Activated CD4-positive, alpha-beta memory T cell treated with anti-CD3 and anti-CD28 coated beads, Interleukin-2, amount 10 ng/mL, durations not matched to agents 7 days and 5 days (primary cell): Measurements from ENCODE around the gene SLC38A2. TPM values are rescaled to one million over a fixed set of nuclear protein-coding genes. Genes with fewer than 3 reads are reported as not detected.
A peak's percentile ranks its signal among the peaks of the same experiment; 100 is the strongest.

Experiments used
- CTCF ChIA-PET: fragments of 350-600 bp; sonication (Branson Sonifier 250); formaldehyde crosslinking; loops from one replicate; lab custom pipeline; 2021; ENCODE audit warnings: antibody characterized with exemption, inconsistent platforms; lab: Charles Lee
- POLR2A ChIA-PET: fragments of 350-600 bp; sonication (Branson Sonifier 250); formaldehyde crosslinking; loops from one replicate; lab custom pipeline; 2021; ENCODE audit warnings: antibody characterized with exemption; lab: Charles Lee
- DNase-seq: peaks from one replicate; pipeline ENCODE4 v3.0.0-alpha.2; 2020
- H3K27ac Mint-ChIP-seq: one replicate; pipeline ENCODE4 v1.8.0; 2021; ENCODE audit warnings: mild to moderate bottlenecking, mixed read lengths
- H3K27me3 Mint-ChIP-seq: one replicate; pipeline ENCODE4 v1.8.0; 2021; ENCODE audit warnings: mixed read lengths
- H3K36me3 Mint-ChIP-seq: one replicate; pipeline ENCODE4 v1.8.0; 2021; ENCODE audit warnings: low read depth, mixed read lengths
- H3K4me1 Mint-ChIP-seq: one replicate; pipeline ENCODE4 v1.8.0; 2021; ENCODE audit warnings: mixed read lengths
- H3K4me3 Mint-ChIP-seq: one replicate; pipeline ENCODE4 v1.8.0; 2021; ENCODE audit warnings: mild to moderate bottlenecking, mixed read lengths
- H3K9me3 Mint-ChIP-seq: one replicate; pipeline ENCODE4 v1.8.0; 2021; ENCODE audit warnings: mixed read lengths
- total RNA-seq, 2 experiments: library from RNA; stranded (reverse); gene quantifications; one replicate each; pipeline ENCODE4 v1.2.3, GENCODE V29; 2021

SLC38A2 gene
- total RNA-seq, 2 experiments from 2014 or later: 265 to 267 TPM

DNA sequence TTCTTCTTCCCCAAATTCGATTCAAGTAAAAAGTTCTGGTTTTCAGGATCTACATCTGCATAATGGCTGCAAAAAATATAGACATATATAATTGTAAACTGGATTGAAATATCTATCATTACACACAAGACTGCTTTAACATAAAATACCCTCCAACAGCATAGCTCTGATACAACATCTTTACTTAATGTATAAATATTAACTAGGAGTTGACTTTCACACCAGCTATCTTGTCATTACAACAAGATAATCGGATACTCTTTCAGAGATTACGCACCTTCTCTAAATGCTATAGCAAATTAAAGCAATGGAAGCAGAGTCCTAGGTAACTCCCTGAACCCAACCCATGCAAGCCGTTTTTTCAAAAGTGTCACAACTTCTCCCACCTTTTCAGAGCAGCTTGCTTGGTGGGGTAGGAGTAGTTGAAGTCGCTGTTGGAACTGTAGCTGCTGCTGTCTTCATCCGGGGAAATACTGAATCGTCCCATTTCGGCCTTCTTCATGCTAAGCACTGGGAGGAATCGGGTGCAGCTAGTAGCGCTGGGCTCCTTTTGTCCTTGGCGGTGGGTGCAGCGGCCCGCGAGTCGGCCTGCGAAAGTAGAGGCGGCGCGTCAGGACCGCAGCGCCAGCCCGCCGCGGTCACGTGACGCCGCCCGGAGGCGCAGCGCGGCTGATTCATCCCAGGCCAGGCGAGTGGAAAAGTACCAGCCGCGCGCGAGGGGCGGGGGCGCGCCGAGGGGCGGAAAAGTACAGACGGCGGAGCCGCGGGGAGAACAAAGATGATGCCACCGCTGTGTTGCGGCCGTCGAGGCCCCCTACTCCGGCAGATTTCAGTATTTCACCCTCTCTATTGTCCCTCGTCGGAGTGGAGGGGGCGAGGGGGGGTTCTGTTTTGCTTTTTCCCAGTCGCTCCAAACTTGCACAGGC is 1.5 kb downstream of the SLC38A2 start:
- H3K4me3 Mint-ChIP-seq: peak overlapping the region; percentile 91
- H3K27me3 Mint-ChIP-seq: no peaks in the 10 kb centered on the region
- peaks cover 62% of the 10 kb centered on the region for H3K36me3 Mint-ChIP-seq
- ChIA-PET CTCF (interaction anchor here (0.6 to 2.3 kb wide), 7 partner anchors 9 to 290 kb away, joined by 3 to 8 read pairs (median 4); partner anchors contain the start of gene SLC38A1), POLR2A (interaction anchor here (0.8 to 6.7 kb wide), 37 partner anchors 8 to 846 kb away, joined by 3 to 101 read pairs (median 5); partner anchors contain the start of genes SCAF11 and SLC38A1)
- H3K27ac Mint-ChIP-seq: peak overlapping the region; percentile 99
- H3K9me3 Mint-ChIP-seq: no peaks in the 10 kb centered on the region
- peak; percentile 94 for DNase-seq
- H3K4me1 Mint-ChIP-seq: peaks cover 67% of the 10 kb centered on the region

- Mint-ChIP-seq H3K9me3 (no peaks in the 10 kb centered on the region), H3K4me3 (peak overlapping the region; percentile 91), H3K27ac (peak overlapping the region; percentile 99), H3K36me3 (peaks cover 69% of the 10 kb centered on the region), H3K27me3 (no peaks in the 10 kb centered on the region), H3K4me1 (peaks cover 70% of the 10 kb centered on the region)
- CTCF ChIA-PET: interaction anchor here (0.6 to 2.3 kb wide), 6 partner anchors 8 to 287 kb away, joined by 3 to 8 read pairs (median 4); no protein-coding TSS in a partner anchor
- POLR2A ChIA-PET: interaction anchor here (0.8 to 6.7 kb wide), 23 partner anchors 7 to 380 kb away, joined by 3 to 101 read pairs (median 7); partner anchors contain the start of genes SCAF11 and SLC38A1
- DNase-seq: no peak
These were observed 2.2 kb downstream of the SLC38A2 start for GRCh38 chr12:46370380-46370734.

DNA sequence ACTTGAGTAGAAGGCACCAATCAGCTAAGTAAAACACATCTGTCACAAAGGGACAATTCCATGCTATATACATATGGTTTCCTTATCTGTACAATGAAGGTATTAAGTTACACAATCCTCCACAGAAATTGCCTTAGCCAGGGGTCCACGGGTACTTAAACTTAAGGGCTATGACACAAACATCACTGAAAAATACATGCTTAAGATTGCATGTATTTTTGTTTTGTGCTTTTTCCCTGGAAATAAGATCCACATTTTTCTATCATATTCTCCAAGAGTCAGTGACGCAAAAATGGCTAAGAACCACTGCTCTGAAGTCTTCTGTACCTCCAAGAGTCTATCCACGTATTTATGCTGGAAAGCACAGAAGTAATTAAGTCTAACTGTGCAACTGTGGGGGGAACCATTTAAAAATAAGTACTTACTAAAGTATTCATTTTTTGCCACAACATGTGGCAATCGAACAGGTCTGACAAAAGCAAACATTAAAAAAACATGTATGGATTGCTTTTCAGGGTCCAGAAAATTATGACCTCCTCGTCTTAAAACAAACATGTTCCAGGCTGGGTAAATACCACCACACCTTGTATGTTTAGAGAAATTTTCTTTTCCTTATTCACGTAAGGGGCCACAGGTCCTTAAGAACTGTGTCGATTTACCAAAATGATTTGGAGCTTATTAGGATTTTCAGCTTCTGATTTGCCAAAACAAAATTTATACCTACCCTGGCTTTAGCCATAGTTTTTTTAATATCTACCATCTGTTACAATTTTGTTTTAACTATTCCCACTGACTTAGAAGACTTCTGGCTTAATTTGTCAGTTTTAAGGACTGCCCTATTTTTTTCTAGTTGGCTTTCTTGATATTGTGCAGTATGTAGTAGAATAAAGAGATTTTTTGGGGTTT is 2.8 kb downstream of the SLC38A2 start:
- Mint-ChIP-seq H3K36me3 (peaks cover 75% of the 10 kb centered on the region), H3K4me1 (peaks cover 72% of the 10 kb centered on the region), H3K27me3 (no peaks in the 10 kb centered on the region), H3K4me3 (peak overlapping the region; percentile 91), H3K9me3 (no peaks in the 10 kb centered on the region), H3K27ac (peak overlapping the region; percentile 99)
- CTCF ChIA-PET: interaction anchor here (1.0 to 1.2 kb wide), 2 partner anchors 8 to 245 kb away, joined by 3 to 5 read pairs; no protein-coding TSS in a partner anchor
- POLR2A ChIA-PET: interaction anchor here (1.1 to 6.7 kb wide), 17 partner anchors 8 to 379 kb away, joined by 3 to 101 read pairs (median 13); partner anchors contain the start of genes SCAF11 and SLC38A1
- DNase-seq: no peak

GRCh38 chr12:46369095-46369473 is 3.5 kb downstream of the SLC38A2 start:
- peak overlapping the region; percentile 38 for H3K27ac Mint-ChIP-seq
- POLR2A ChIA-PET: interaction anchor here (1.4 to 6.7 kb wide), 10 partner anchors 10 to 307 kb away, joined by 3 to 63 read pairs (median 10); no protein-coding TSS in a partner anchor
- H3K4me1 Mint-ChIP-seq: peaks cover 69% of the 10 kb centered on the region
- no peak for DNase-seq
- H3K27me3 Mint-ChIP-seq: no peaks in the 10 kb centered on the region
- CTCF ChIA-PET: interaction anchor here (1.0 kb wide), 1 partner anchor 244 kb away, joined by 3 read pairs; no protein-coding TSS in a partner anchor
- H3K36me3 Mint-ChIP-seq: peaks cover 79% of the 10 kb centered on the region
- peak overlapping the region; percentile 91 for H3K4me3 Mint-ChIP-seq
- no peaks in the 10 kb centered on the region for H3K9me3 Mint-ChIP-seq

GRCh38 chr12:46368684-46369083 is 3.9 kb downstream of the SLC38A2 start:
- peak overlapping the region; percentile 91 for H3K4me3 Mint-ChIP-seq
- no peaks in the 10 kb centered on the region for H3K27me3 Mint-ChIP-seq
- H3K36me3 Mint-ChIP-seq: peaks cover 83% of the 10 kb centered on the region
- CTCF ChIA-PET: interaction anchor here (1.5 kb wide), 1 partner anchor 243 kb away, joined by 4 read pairs; no protein-coding TSS in a partner anchor
- H3K4me1 Mint-ChIP-seq: peaks cover 69% of the 10 kb centered on the region
- peak overlapping the region; percentile 15 for H3K27ac Mint-ChIP-seq
- DNase-seq: no peak
- no peaks in the 10 kb centered on the region for H3K9me3 Mint-ChIP-seq
- POLR2A ChIA-PET: interaction anchor here (1.1 to 6.7 kb wide), 9 partner anchors 12 to 151 kb away, joined by 3 to 63 read pairs (median 5); partner anchors contain the start of gene SLC38A1

DNA sequence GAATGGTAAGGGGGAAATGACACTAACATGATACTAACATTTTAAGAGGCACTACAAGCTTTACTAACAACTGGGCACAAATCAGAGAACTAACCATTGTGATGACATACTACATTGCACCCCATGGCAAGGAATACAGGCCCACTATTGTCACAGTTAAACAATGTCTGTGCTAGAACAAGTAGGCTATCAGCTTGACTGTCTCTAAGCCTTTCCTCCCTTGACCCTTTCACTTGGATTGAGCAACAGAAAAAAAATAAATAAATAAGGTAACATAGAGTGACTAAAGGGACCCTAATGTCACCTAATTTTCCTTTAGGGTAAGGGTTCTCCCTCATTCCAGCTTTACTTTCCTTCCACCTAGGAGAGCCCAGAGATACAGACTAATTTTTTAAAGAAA is 4.4 kb downstream of the SLC38A2 start:
- CTCF ChIA-PET: interaction anchor here (1.1 to 1.5 kb wide), 3 partner anchors 12 to 293 kb away, joined by 3 to 4 read pairs (median 4); no protein-coding TSS in a partner anchor

DNA sequence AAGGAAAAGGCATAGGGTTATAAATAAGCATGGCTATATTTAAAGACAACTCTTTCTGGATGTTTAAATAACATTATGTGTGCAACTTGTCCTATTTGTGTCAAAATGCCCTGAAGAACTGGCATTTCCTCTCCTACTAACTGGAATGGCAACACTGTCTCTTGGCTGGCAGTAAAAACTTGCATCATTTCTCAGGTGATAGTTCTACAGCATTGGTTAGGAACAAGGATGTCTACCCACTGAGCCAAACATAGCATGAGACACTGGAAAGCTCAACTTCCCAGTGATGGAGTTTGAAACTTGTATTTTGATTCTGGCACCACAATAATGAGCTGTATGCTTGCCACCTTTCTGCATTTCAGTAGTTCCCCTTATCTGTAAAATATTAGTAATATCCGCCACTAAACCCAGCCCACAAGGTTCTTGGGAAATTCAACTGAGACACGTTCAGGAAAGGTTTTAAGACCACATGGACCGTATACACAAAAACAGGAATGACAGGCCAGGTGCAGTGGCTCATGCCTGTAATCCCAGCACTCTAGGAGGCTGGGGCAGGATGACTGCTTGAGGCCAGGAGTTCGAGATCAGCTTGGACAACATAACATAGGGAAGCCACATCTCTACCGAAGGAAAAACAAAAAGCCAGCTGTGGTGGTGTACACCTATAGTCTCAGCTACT is 5.1 kb downstream of the SLC38A2 start:
- Mint-ChIP-seq H3K27me3 (no peaks in the 10 kb centered on the region), H3K9me3 (no peaks in the 10 kb centered on the region), H3K27ac (peak overlapping the region; percentile 15), H3K4me3 (peak overlapping the region; percentile 91), H3K4me1 (peaks cover 78% of the 10 kb centered on the region), H3K36me3 (peaks cover 95% of the 10 kb centered on the region)
- DNase-seq: no peak
- ChIA-PET POLR2A (interaction anchor here (0.8 to 6.7 kb wide), 12 partner anchors 11 to 156 kb away, joined by 3 to 63 read pairs (median 4); partner anchors contain the start of gene SLC38A1), CTCF (interaction anchor here (1.1 to 1.5 kb wide), 3 partner anchors 11 to 294 kb away, joined by 3 to 4 read pairs (median 4); no protein-coding TSS in a partner anchor)

More for the DNA sequence above, 4.4 kb downstream of the SLC38A2 start:
- Mint-ChIP-seq H3K27me3 (no peaks in the 10 kb centered on the region), H3K9me3 (no peaks in the 10 kb centered on the region), H3K36me3 (peaks cover 89% of the 10 kb centered on the region), H3K27ac (peak overlapping the region; percentile 15), H3K4me3 (peak overlapping the region; percentile 91), H3K4me1 (peaks cover 72% of the 10 kb centered on the region)
- POLR2A ChIA-PET: interaction anchor here (0.9 to 6.7 kb wide), 9 partner anchors 11 to 156 kb away, joined by 3 to 63 read pairs (median 5); partner anchors contain the start of gene SLC38A1
- no peak for DNase-seq

- no peak overlapping the region for H3K4me3 Mint-ChIP-seq
These were observed 5.8 kb downstream of the SLC38A2 start for GRCh38 chr12:46366771-46367170.

GRCh38 chr12:46365951-46366379 is 6.6 kb downstream of the SLC38A2 start:
- DNase-seq: no peak
- ChIA-PET POLR2A (interaction anchor here (0.9 to 2.0 kb wide), 4 partner anchors 10 to 151 kb away, joined by 3 to 5 read pairs (median 4); no protein-coding TSS in a partner anchor), CTCF (no interaction called here)
- H3K4me3 Mint-ChIP-seq: no peak overlapping the region
- peaks cover 88% of the 10 kb centered on the region for H3K4me1 Mint-ChIP-seq
- no peak overlapping the region for H3K27ac Mint-ChIP-seq
- no peaks in the 10 kb centered on the region for H3K9me3 Mint-ChIP-seq
- peaks cover 97% of the 10 kb centered on the region for H3K36me3 Mint-ChIP-seq
- no peaks in the 10 kb centered on the region for H3K27me3 Mint-ChIP-seq

More at GRCh38 chr12:46366771-46367170, 5.8 kb downstream of the SLC38A2 start:
- POLR2A ChIA-PET: interaction anchor here (0.8 to 6.7 kb wide), 9 partner anchors 10 to 152 kb away, joined by 3 to 63 read pairs (median 4); partner anchors contain the start of gene SLC38A1
- Mint-ChIP-seq H3K36me3 (peaks cover 97% of the 10 kb centered on the region), H3K27ac (no peak overlapping the region), H3K4me1 (peaks cover 84% of the 10 kb centered on the region), H3K27me3 (no peaks in the 10 kb centered on the region), H3K9me3 (no peaks in the 10 kb centered on the region)
- CTCF ChIA-PET: interaction anchor here (1.2 kb wide), 1 partner anchor 11 kb away, joined by 3 read pairs; no protein-coding TSS in a partner anchor
- DNase-seq: no peak

DNA sequence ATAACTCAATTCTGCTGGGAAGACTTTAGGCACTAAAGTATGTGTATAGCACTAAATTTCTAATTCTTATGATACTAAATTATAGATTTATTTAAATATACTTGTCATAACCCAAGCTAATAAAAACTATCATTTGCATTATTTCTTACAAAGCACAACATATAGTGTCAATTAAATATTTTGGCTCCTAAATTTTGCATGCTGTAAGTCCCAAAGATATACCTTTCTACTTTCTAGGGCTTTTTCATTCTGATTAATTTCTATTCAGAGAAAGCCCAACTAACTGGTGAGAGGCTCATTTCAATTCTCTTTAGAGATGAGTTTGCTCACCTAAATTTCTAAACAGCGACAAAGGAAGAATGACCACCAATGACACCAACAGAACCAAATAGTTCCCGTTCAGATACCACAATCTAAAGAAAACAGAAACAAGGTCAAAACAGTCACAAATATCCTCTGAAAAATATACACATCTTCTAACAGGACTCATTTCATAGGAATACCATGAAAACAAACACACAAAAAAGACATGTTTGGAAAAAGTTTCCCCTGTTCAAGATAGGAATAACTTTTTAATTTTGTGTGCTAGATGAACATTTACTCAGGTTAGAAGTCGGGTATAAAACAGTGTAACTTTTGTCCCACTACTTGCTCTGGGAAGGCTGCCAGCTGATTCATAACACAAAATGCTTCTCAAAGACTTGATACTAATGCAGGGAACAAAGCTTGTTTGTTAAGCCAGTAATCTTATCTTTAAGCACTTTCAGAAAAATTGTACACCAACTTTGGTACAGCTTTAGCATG is 7.6 kb downstream of the SLC38A2 start:
- CTCF ChIA-PET: interaction anchor here (1.3 kb wide), 1 partner anchor 296 kb away, joined by 4 read pairs; no protein-coding TSS in a partner anchor
- H3K36me3 Mint-ChIP-seq: peaks cover 94% of the 10 kb centered on the region
- H3K27me3 Mint-ChIP-seq: no peaks in the 10 kb centered on the region
- no peak overlapping the region for H3K4me3 Mint-ChIP-seq
- no peak overlapping the region for H3K27ac Mint-ChIP-seq
- POLR2A ChIA-PET: interaction anchor here (1.6 to 3.4 kb wide), 3 partner anchors 9 to 96 kb away, joined by 5 to 19 read pairs (median 6); partner anchors contain the start of gene SLC38A1
- peaks cover 86% of the 10 kb centered on the region for H3K4me1 Mint-ChIP-seq
- DNase-seq: no peak
- H3K9me3 Mint-ChIP-seq: no peaks in the 10 kb centered on the region
